ENCODE results near the gene SCAP.

The SCAP gene

GRCh38 chr3:47513125-47513929 lies 37.6 kb upstream of the SCAP start, which contains the start of gene ELP6 (continued):
- TF ChIP-seq ZNF26 (tag by site-specific recombination; IDR thresholded peaks at IDR 0.05), result no peak
- TF ChIP-seq MEIS1 (CRISPR knock-in tag; IDR thresholded peaks at IDR 0.05; ENCODE audit: borderline replicate concordance), result no peak
- TF ChIP-seq ZNF639 (tag by site-specific recombination; IDR thresholded peaks at IDR 0.05), result 0 out of 2 replicates have a peak, but pooled peaks have one; percentile 33
- TF ChIP-seq ZNF768 (tag by site-specific recombination; IDR thresholded peaks at IDR 0.05), result no peak
- peak; percentile 81 for TF ChIP-seq GLIS2 (tag by site-specific recombination; IDR thresholded peaks at IDR 0.05)
- TF ChIP-seq ZNF473 (tag by site-specific recombination; IDR thresholded peaks at IDR 0.05), result no peak
- TF ChIP-seq ZNF658 (tag by site-specific recombination; IDR thresholded peaks at IDR 0.05), result no peak
- no peak for TF ChIP-seq ZNF704 (tag by site-specific recombination; IDR thresholded peaks at IDR 0.05)
- TF ChIP-seq HOXA7 (CRISPR knock-in tag; IDR thresholded peaks at IDR 0.05; ENCODE audit: borderline replicate concordance), result no peak
- no peak for TF ChIP-seq ZNF555 (tag by site-specific recombination; conservative IDR thresholded peaks at IDR 0.05)
- TF ChIP-seq ZNF184 (tag by site-specific recombination; IDR thresholded peaks at IDR 0.05), result no peak
- TF ChIP-seq ZNF292 (tag by site-specific recombination; IDR thresholded peaks at IDR 0.05; ENCODE audit: borderline replicate concordance, low read depth), result no peak
- no peak for TF ChIP-seq ZNF510 (tag by site-specific recombination; IDR thresholded peaks at IDR 0.05; ENCODE audit: insufficient replicate concordance)
- TF ChIP-seq ZFP37 (tag by site-specific recombination; IDR thresholded peaks at IDR 0.05), result no peak
- no peak for TF ChIP-seq ZNF133 (tag by site-specific recombination; IDR thresholded peaks at IDR 0.05)
- TF ChIP-seq ZNF645 (tag by site-specific recombination; IDR thresholded peaks at IDR 0.05), result 0 out of 2 replicates have a peak, but pooled peaks have one; percentile 4
- TF ChIP-seq ZNF2 (tag by site-specific recombination; IDR thresholded peaks at IDR 0.05), result 0 out of 2 replicates have a peak, but pooled peaks have one; percentile 50
- no peak for TF ChIP-seq ZNF449 (tag by site-specific recombination; IDR thresholded peaks at IDR 0.05)
- TF ChIP-seq ZIC2 (tag by site-specific recombination; IDR thresholded peaks at IDR 0.05), result peak; percentile 54; the same call in 1 of the 2 replicates
- TF ChIP-seq ZBTB48 (tag by site-specific recombination; IDR thresholded peaks at IDR 0.05), result peak; percentile 51; the same call in 1 of the 2 replicates
- no peak for TF ChIP-seq ZNF169 (tag by site-specific recombination; IDR thresholded peaks at IDR 0.05)
- TF ChIP-seq ZNF548 (tag by site-specific recombination; IDR thresholded peaks at IDR 0.05), result no peak
- TF ChIP-seq ZNF785 (tag by site-specific recombination; IDR thresholded peaks at IDR 0.05), result no peak
- TF ChIP-seq ZNF791 (tag by site-specific recombination; IDR thresholded peaks at IDR 0.05), result no peak
- TF ChIP-seq SP3 (tag by site-specific recombination; IDR thresholded peaks at IDR 0.05), result peak; percentile 96
- TF ChIP-seq SETDB1 (IDR thresholded peaks at IDR 0.05; ENCODE audit: insufficient read length, low read length), result no peak
- no peak for TF ChIP-seq ZBTB49 (tag by site-specific recombination; IDR thresholded peaks at IDR 0.05; ENCODE audit: low read depth)
- TF ChIP-seq RBAK (tag by site-specific recombination; IDR thresholded peaks at IDR 0.05), result no peak
- TF ChIP-seq ZNF701 (tag by site-specific recombination; IDR thresholded peaks at IDR 0.05), result no peak
- no peak for TF ChIP-seq ZNF18 (tag by site-specific recombination; IDR thresholded peaks at IDR 0.05)

All from HEK293 (cell line).